ENCODE measurements around the gene SULT1B1.

SULT1B1 gene

DNA sequence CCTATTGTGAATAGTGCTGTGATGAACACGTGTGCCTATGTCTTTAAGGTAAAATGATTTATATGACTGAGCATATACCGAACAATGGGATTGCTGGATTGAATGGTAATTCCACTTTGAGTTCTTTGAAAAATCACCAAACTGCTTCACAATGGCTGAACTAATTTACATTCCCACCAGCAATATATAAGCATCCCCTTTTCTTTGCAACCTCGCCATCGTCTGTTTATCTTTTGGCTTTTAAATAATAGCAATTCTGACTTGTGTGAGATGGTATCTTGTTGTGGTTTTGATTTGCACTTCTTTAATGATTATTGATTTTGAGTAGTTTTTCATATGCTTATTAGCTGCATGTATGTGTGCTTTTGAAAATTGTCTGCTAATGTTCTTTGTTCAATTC is 75.6 kb downstream of the SULT1B1 start:
- DNase-seq: no peak
